Measurements from ENCODE around the gene CNTROB.

- no peak for TF ChIP-seq CTCF (IDR thresholded peaks at IDR 0.05)
- TF ChIP-seq POLR2A (IDR thresholded peaks at IDR 0.05): no peak
- TF ChIP-seq EP300 (IDR thresholded peaks at IDR 0.05): no peak
These were observed 42.7 kb downstream of the CNTROB start for GRCh38 chr17:7974638-7975131.
